Activated CD4-positive, alpha-beta T cell treated with anti-CD3 and anti-CD28 coated beads, Interleukin-2, amount 10 ng/mL, durations not matched to agents 7 days and 5 days (primary cell): ENCODE results near the gene UCHL5. TPM values are rescaled to one million over a fixed set of nuclear protein-coding genes. Genes with fewer than 3 reads are reported as not detected.
"Not testable (repeated sequence)": the region's sequence is repeated elsewhere in the genome, so short reads cannot be mapped to it uniquely, and the experiment has no call there.

Experiments used
- CTCF ChIA-PET: fragments of 350-600 bp; sonication (Branson Sonifier 250); formaldehyde crosslinking; loops from one replicate; lab custom pipeline; 2021; ENCODE audit warnings: antibody characterized with exemption; lab: Charles Lee
- POLR2A ChIA-PET: fragments of 350-600 bp; sonication (Branson Sonifier 250); formaldehyde crosslinking; loops from one replicate; lab custom pipeline; 2021; ENCODE audit warnings: antibody characterized with exemption; lab: Charles Lee
- DNase-seq: peaks from one replicate; pipeline ENCODE4 v3.0.0-alpha.2; 2020
- H3K27ac Mint-ChIP-seq: one replicate; pipeline ENCODE4 v1.8.0; 2021; ENCODE audit warnings: mild to moderate bottlenecking, moderate library complexity, mixed read lengths
- H3K27me3 Mint-ChIP-seq: one replicate; pipeline ENCODE4 v1.8.0; 2021; ENCODE audit warnings: mixed read lengths
- H3K36me3 Mint-ChIP-seq: one replicate; pipeline ENCODE4 v1.8.0; 2021; ENCODE audit warnings: low read depth, mixed read lengths
- H3K4me1 Mint-ChIP-seq: one replicate; pipeline ENCODE4 v1.8.0; 2021; ENCODE audit warnings: mixed read lengths
- H3K4me3 Mint-ChIP-seq: one replicate; pipeline ENCODE4 v1.8.0; 2021; ENCODE audit warnings: mild to moderate bottlenecking, moderate library complexity, mixed read lengths
- H3K9me3 Mint-ChIP-seq: one replicate; pipeline ENCODE4 v1.8.0; 2021; ENCODE audit warnings: mixed read lengths
- total RNA-seq, 2 experiments: library from RNA; stranded (reverse); gene quantifications; one replicate each; pipeline ENCODE4 v1.2.3, GENCODE V29; 2021

Gene UCHL5
- total RNA-seq, 2 experiments from 2014 or later = 47.7 to 58.9 TPM

GRCh38 chr1:193025218-193025617 lies 33.9 kb downstream of the UCHL5 start:
- Mint-ChIP-seq H3K4me1 (no peaks in the 10 kb centered on the region), H3K4me3 (no peak overlapping the region), H3K9me3 (no peaks in the 10 kb centered on the region), H3K36me3 (peaks cover 14% of the 10 kb centered on the region), H3K27me3 (no peaks in the 10 kb centered on the region), H3K27ac (no peak overlapping the region)
- ChIA-PET CTCF (no interaction called here), POLR2A (no interaction called here)
- no peak for DNase-seq

GRCh38 chr1:193019442-193020026 lies 39.6 kb downstream of the UCHL5 start:
- peak; percentile 25 for DNase-seq
- CTCF ChIA-PET = interaction anchor here (0.6 to 1.4 kb wide), 5 partner anchors 12 to 213 kb away, joined by 3 to 4 read pairs (median 3); no protein-coding TSS in a partner anchor
- H3K4me1 Mint-ChIP-seq = no peaks in the 10 kb centered on the region
- POLR2A ChIA-PET = no interaction called here
- H3K4me3 Mint-ChIP-seq = no peak overlapping the region
- H3K27me3 Mint-ChIP-seq = no peaks in the 10 kb centered on the region
- H3K9me3 Mint-ChIP-seq = no peaks in the 10 kb centered on the region
- peaks cover 5% of the 10 kb centered on the region for H3K36me3 Mint-ChIP-seq
- no peak overlapping the region for H3K27ac Mint-ChIP-seq

- ChIA-PET CTCF (no interaction called here), POLR2A (no interaction called here)
- no peaks in the 10 kb centered on the region for H3K27me3 Mint-ChIP-seq
- peaks cover 1% of the 10 kb centered on the region for H3K36me3 Mint-ChIP-seq
- H3K4me3 Mint-ChIP-seq = no peak overlapping the region
- no peaks in the 10 kb centered on the region for H3K4me1 Mint-ChIP-seq
- no peak for DNase-seq
- H3K9me3 Mint-ChIP-seq = no peaks in the 10 kb centered on the region
- H3K27ac Mint-ChIP-seq = no peak overlapping the region
These were observed 42.4 kb downstream of the UCHL5 start for GRCh38 chr1:193016788-193017187.

- DNase-seq = no peak
- H3K4me1 Mint-ChIP-seq = no peaks in the 10 kb centered on the region
- no peaks in the 10 kb centered on the region for H3K27me3 Mint-ChIP-seq
- ChIA-PET CTCF (interaction anchor here (1.4 kb wide), 1 partner anchor 9 kb away, joined by 4 read pairs; no protein-coding TSS in a partner anchor), POLR2A (no interaction called here)
- H3K4me3 Mint-ChIP-seq = no peak overlapping the region
- H3K9me3 Mint-ChIP-seq = no peaks in the 10 kb centered on the region
- H3K27ac Mint-ChIP-seq = no peak overlapping the region
- peaks cover 1% of the 10 kb centered on the region for H3K36me3 Mint-ChIP-seq
These were observed 44.8 kb downstream of the UCHL5 start for GRCh38 chr1:193014400-193014799.

GRCh38 chr1:193013707-193014106 lies 45.5 kb downstream of the UCHL5 start:
- no peak for DNase-seq
- Mint-ChIP-seq H3K9me3 (no peaks in the 10 kb centered on the region), H3K36me3 (peaks cover 1% of the 10 kb centered on the region), H3K4me3 (no peak overlapping the region), H3K27ac (no peak overlapping the region), H3K4me1 (no peaks in the 10 kb centered on the region), H3K27me3 (no peaks in the 10 kb centered on the region)
- CTCF ChIA-PET = no interaction called here
- POLR2A ChIA-PET = no interaction called here

- H3K4me3 Mint-ChIP-seq = no peak overlapping the region
- DNase-seq = no peak
- no peaks in the 10 kb centered on the region for H3K9me3 Mint-ChIP-seq
- no peaks in the 10 kb centered on the region for H3K27me3 Mint-ChIP-seq
- no peak overlapping the region for H3K27ac Mint-ChIP-seq
- POLR2A ChIA-PET = no interaction called here
- CTCF ChIA-PET = no interaction called here
- H3K36me3 Mint-ChIP-seq = peaks cover 1% of the 10 kb centered on the region
- H3K4me1 Mint-ChIP-seq = no peaks in the 10 kb centered on the region
These were observed 46.2 kb downstream of the UCHL5 start for GRCh38 chr1:193013005-193013404.

- ChIA-PET CTCF (interaction anchor here (1.1 kb wide), 1 partner anchor 24 kb away, joined by 3 read pairs; no protein-coding TSS in a partner anchor), POLR2A (no interaction called here)
- H3K36me3 Mint-ChIP-seq = peaks cover 4% of the 10 kb centered on the region
- no peaks in the 10 kb centered on the region for H3K27me3 Mint-ChIP-seq
- no peaks in the 10 kb centered on the region for H3K4me1 Mint-ChIP-seq
- H3K9me3 Mint-ChIP-seq = peaks cover 6% of the 10 kb centered on the region
- no peak overlapping the region for H3K4me3 Mint-ChIP-seq
- DNase-seq = no peak
- H3K27ac Mint-ChIP-seq = no peak overlapping the region
These were observed 47.8 kb downstream of the UCHL5 start for GRCh38 chr1:193011406-193011805.

- H3K4me1 Mint-ChIP-seq = no peaks in the 10 kb centered on the region
- no peak overlapping the region for H3K4me3 Mint-ChIP-seq
- peaks cover 12% of the 10 kb centered on the region for H3K36me3 Mint-ChIP-seq
- ChIA-PET CTCF (no interaction called here), POLR2A (no interaction called here)
- no peaks in the 10 kb centered on the region for H3K27me3 Mint-ChIP-seq
- DNase-seq = no peak
- H3K27ac Mint-ChIP-seq = no peak overlapping the region
- H3K9me3 Mint-ChIP-seq = peaks cover 15% of the 10 kb centered on the region
These were observed 49.7 kb downstream of the UCHL5 start for GRCh38 chr1:193009501-193009900.

GRCh38 chr1:193005785-193006184 lies 53.4 kb downstream of the UCHL5 start:
- H3K36me3 Mint-ChIP-seq = peaks cover 33% of the 10 kb centered on the region
- peaks cover 15% of the 10 kb centered on the region for H3K9me3 Mint-ChIP-seq
- no peaks in the 10 kb centered on the region for H3K27me3 Mint-ChIP-seq
- ChIA-PET CTCF (interaction anchor here (1.3 kb wide), 1 partner anchor 9 kb away, joined by 4 read pairs; no protein-coding TSS in a partner anchor), POLR2A (no interaction called here)
- no peak overlapping the region for H3K4me3 Mint-ChIP-seq
- no peaks in the 10 kb centered on the region for H3K4me1 Mint-ChIP-seq
- H3K27ac Mint-ChIP-seq = no peak overlapping the region
- DNase-seq = no peak

- Mint-ChIP-seq H3K4me3 (no peak overlapping the region), H3K4me1 (no peaks in the 10 kb centered on the region), H3K36me3 (peaks cover 56% of the 10 kb centered on the region), H3K27ac (no peak overlapping the region), H3K9me3 (peaks cover 25% of the 10 kb centered on the region), H3K27me3 (no peaks in the 10 kb centered on the region)
- ChIA-PET CTCF (no interaction called here), POLR2A (no interaction called here)
- DNase-seq = no peak
These were observed 60.6 kb downstream of the UCHL5 start for GRCh38 chr1:192998536-192998935.

- no peaks in the 10 kb centered on the region for H3K27me3 Mint-ChIP-seq
- no peak overlapping the region for H3K4me3 Mint-ChIP-seq
- peaks cover 2% of the 10 kb centered on the region for H3K4me1 Mint-ChIP-seq
- peaks cover 31% of the 10 kb centered on the region for H3K36me3 Mint-ChIP-seq
- DNase-seq = no peak
- ChIA-PET POLR2A (no interaction called here), CTCF (no interaction called here)
- peaks cover 28% of the 10 kb centered on the region for H3K9me3 Mint-ChIP-seq
- H3K27ac Mint-ChIP-seq = no peak overlapping the region
These were observed 65.0 kb downstream of the UCHL5 start for GRCh38 chr1:192994141-192994540.

GRCh38 chr1:192993426-192994085 lies 65.6 kb downstream of the UCHL5 start:
- POLR2A ChIA-PET = no interaction called here
- Mint-ChIP-seq H3K27me3 (no peaks in the 10 kb centered on the region), H3K4me3 (no peak overlapping the region), H3K27ac (no peak overlapping the region), H3K36me3 (peaks cover 25% of the 10 kb centered on the region), H3K4me1 (peaks cover 2% of the 10 kb centered on the region), H3K9me3 (peaks cover 23% of the 10 kb centered on the region)
- CTCF ChIA-PET = no interaction called here
- DNase-seq = no peak

GRCh38 chr1:192986748-192987334 lies 72.3 kb downstream of the UCHL5 start:
- H3K9me3 Mint-ChIP-seq, POLR2A ChIA-PET, H3K27ac Mint-ChIP-seq, H3K36me3 Mint-ChIP-seq, DNase-seq, H3K4me3 Mint-ChIP-seq, H3K27me3 Mint-ChIP-seq: not testable (repeated sequence)
- CTCF ChIA-PET = interaction anchor here (1.1 kb wide), 1 partner anchor 25 kb away, joined by 3 read pairs; no protein-coding TSS in a partner anchor
- H3K4me1 Mint-ChIP-seq = peaks cover 19% of the 10 kb centered on the region
